GM20000 (cell line): ENCODE measurements around the gene FAM124A.
"Not testable (repeated sequence)": the region's sequence is repeated elsewhere in the genome, so short reads cannot be mapped to it uniquely, and the experiment has no call there.

ENCODE experiments used
- DNase-seq: peaks from one replicate; pipeline ENCODE4 v3.0.0; 2012; ENCODE audit warnings: low spot score
- TF ChIP-seq, protein P1 (sequence below): IDR thresholded peaks from 2 replicates; pipeline ENCODE4 v1.5.1; 2012; ENCODE audit warnings: mild to moderate bottlenecking, control low read depth; ENCODE audit errors: extremely low read depth, missing control alignments

Gene FAM124A

DNA sequence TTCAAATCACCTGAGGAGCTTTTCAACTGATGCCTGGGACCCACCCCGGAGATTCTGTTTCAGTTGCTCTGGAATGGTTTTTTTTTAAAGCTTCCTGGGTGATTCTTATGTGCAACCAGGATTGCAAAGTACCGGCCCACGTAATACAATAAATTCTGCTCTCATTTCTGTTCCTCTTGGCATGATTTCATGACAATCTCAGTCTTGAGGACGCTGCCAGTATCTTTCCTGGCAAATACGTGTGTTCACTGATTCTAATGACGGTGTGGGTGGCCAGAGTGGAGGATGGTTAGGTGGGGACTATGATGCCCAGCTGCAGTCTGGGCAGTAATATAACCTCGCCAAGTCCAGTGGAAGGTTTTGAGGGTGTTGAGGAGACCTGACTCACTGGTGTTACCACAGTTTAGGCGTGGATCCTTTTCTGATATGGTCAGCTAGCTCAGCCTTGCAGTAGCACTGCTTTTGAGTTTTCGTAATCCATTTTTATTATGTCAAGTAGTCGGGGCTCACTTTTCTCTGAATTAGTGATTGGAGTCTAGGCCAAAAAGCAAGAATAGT lies 49.4 kb downstream of the FAM124A start:
- no peak for DNase-seq
- TF ChIP-seq, protein P1, sequence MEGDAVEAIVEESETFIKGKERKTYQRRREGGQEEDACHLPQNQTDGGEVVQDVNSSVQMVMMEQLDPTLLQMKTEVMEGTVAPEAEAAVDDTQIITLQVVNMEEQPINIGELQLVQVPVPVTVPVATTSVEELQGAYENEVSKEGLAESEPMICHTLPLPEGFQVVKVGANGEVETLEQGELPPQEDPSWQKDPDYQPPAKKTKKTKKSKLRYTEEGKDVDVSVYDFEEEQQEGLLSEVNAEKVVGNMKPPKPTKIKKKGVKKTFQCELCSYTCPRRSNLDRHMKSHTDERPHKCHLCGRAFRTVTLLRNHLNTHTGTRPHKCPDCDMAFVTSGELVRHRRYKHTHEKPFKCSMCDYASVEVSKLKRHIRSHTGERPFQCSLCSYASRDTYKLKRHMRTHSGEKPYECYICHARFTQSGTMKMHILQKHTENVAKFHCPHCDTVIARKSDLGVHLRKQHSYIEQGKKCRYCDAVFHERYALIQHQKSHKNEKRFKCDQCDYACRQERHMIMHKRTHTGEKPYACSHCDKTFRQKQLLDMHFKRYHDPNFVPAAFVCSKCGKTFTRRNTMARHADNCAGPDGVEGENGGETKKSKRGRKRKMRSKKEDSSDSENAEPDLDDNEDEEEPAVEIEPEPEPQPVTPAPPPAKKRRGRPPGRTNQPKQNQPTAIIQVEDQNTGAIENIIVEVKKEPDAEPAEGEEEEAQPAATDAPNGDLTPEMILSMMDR = no peak

DNA sequence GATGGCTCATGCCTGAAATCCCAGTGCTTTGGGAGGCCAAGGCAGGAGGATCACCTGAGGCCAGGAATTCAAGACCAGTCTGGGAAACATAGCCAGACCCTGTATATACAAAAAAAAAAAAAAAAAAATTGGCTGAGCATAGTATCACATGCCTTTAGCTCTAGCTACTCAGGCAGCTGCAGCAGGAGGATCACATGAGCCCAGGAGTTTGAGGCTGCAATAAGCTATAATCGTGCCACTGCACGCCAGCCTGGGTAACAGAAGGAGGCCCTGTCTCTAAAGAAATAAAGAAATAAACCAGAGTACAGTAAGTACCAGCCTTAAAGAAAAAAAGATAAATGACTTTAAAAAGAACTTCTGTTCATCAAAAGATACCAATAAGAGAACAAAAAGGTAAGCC lies 52.9 kb downstream of the FAM124A start:
- no peak for DNase-seq
- TF ChIP-seq, protein P1 = no peak

GRCh38 chr13:51276636-51277035 lies 54.4 kb downstream of the FAM124A start:
- no peak for DNase-seq
- TF ChIP-seq, protein P1 = no peak

DNA sequence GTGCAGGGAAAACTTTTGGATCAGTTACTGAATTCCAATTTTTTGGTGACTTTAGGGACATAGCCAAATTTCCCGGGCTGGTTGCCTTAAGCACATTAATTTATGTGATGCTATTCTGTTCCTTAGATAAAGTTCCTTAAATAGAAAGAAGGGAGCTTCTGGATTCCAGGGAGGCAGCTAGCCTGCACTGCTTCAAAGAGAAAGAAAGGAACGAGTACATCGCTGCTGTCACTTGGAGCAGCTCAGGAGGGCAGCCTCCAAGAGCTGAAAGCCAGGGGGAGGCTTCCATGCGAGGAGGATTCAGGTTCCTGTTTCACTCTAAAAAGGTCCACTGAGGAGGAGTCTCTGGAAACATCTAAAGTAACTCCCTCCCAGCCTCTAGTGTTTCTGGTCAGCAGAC lies 55.7 kb downstream of the FAM124A start:
- no peak for DNase-seq
- TF ChIP-seq, protein P1 = no peak

DNA sequence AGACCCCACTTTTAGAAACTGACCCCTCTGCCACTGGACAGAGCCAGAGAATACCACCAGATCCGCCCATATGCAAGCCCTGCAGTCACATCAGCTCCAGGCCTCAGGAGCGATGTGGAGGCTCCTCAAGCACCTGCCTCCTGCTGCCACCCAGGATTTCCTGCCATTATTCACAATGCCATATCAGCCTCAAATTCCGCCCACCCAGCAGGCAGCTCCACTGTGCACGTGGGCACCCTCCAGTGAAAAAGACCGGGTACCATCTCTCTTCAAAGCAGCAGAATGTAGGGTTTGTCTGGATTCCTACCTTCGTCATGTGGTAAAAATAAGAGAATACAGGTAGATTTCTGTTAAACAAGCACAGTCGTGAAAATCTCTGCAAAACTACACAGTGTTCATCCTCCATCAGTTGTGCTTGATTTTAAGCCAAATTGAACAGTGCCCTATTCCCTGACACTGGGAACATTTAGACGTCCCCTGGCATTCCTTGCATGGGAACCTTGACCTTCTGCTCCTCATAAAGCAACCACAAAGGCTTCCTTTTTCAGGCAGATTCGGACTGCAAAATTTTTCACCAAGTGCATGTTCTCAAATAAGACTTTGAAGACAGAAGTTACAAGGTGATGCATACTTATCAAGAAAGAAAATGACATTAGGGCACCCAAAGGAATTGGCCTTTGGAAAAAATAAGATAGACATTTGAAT lies 56.4 kb downstream of the FAM124A start:
- TF ChIP-seq, protein P1 = no peak
- DNase-seq = no peak

- TF ChIP-seq, protein P1 = no peak
- no peak for DNase-seq
Measured at GRCh38 chr13:51280379-51280940, 58.3 kb downstream of the FAM124A start.

DNA sequence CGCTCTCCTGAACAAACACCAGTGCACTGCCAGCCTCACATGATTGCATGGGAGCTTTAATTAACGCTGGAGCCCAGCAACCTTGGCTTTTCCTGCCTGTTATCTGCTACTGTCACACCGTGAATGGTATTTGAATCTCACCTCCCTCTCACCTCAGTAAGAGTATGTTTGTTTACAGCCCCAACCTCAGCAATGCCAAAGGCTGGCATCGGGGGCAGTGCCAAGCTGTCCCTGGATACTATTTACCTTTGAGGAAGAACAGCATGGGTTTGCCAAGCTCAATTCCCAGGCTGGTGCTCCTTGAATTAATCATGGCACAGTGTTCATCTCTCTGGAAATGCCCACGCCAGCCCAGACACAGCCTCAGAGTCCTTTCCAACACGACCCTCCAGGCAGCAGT lies 60.1 kb downstream of the FAM124A start:
- DNase-seq = no peak
- TF ChIP-seq, protein P1 = no peak

DNA sequence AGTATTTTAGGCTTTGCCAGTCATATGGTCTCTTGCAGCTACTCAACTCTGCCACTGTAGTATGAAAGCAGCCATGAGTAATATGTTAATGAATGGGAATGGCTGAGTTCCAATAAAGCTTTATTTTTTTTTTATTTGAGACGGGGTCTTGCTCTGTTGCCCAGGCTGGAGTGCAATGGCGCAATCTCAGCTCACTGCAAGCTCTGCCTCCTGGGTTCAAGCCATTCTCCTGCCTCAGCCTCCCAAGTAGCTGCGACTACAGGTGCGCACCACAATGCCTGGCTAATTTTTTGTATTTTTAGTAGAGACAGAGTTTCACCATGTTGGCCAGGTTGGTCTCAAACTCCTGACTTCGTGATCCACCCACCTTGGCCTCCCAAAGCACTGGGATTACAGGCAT lies 60.7 kb downstream of the FAM124A start:
- DNase-seq = not testable (repeated sequence)
